Epidermal melanocyte (primary cell): Measurements from ENCODE around the gene ELAVL4.

Source experiments
- DNase-seq: peaks from one replicate; pipeline ENCODE4 v3.0.0; 2011; ENCODE audit warnings: low spot score; ENCODE audit not compliant: insufficient read length

Gene ELAVL4

DNA sequence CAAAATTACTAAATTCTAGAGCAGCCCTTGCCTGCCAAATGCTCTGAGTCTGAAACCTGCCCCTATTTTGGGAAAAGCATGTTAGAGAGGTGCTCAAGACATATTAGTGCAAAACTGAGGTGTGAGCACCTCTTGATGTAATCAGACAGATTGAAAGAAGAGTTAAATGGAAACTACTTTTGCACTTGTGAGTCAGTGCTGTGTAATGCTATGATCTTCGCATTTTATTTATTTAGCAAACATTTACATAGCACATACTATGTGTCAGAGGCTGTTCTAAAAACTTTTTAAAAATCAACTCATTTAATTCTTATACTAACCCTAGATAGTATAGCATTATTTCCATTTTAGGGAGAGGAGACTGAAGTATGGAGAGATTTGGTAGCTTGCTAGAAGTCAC is 138.1 kb downstream of the ELAVL4 start:
- DNase-seq, result no peak

DNA sequence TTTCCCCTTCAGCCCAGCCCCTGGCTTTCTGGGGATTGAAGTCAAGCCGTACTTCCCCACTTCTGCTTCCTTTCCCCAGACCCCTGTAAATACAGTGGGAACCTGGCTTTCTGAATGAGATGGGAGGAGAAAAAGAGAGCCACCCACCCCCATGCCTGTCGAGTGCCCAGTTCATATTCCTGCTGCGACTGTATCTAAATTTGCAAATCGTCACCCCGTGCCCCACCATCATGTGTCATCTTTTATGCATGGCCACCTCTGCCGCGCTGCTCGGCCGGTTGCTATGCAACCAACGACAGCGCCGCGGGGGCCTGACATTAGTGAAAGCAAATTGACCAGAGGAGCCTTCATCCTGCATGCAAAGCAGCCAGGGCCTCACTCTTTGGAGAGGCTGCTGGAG is 143.0 kb downstream of the ELAVL4 start:
- DNase-seq, result no peak

DNA sequence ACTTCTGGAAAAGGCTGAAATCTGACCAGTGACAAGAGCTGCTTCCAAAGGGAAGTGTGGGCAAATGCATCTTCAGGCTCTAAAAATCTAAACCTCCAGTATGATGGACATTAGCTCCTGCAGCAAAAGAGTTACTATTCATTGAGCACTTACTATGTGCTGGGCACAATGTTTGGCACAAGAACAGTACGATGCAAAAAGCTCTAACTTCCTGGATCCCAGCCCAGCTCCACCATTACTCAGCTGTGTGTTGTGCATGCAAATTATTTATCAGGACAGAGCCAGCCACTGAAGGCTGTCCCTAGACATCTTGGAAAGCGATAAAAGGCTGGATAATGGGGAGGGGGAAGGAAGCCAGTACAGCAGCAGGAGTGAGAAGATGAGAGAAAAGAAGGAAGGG is 143.5 kb downstream of the ELAVL4 start:
- no peak for DNase-seq
